HG02642 (cell line): Measurements from ENCODE around the gene STK24.

ENCODE experiments used
- ATAC-seq: cut with Tn5 transposase; IDR thresholded peaks from one replicate; pipeline ENCODE4 v1.9.1; 2021; ENCODE audit warnings: mild to moderate bottlenecking; ENCODE audit not compliant: unreplicated experiment, poor library complexity

The STK24 gene

DNA sequence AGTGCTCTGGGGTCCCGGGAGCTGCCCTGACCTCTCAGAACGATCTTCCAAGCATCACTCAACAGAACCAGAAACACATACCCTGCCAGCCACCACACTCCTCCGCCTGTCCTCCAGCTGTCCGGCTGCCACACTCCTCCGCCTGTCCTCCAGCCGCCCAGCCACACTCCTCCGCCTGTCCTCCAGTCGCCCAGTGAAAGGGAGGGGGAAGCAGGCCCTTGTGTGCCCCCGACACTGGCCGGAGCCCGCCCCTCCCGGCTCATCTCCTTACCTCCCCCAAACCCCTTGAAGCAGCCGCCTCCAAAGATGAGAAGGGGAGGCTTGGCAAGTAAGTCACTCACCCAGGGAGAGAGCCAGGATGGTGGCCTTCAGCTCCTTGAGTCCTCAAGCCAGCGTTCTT is 40.2 kb downstream of the STK24 start:
- no peak for ATAC-seq

DNA sequence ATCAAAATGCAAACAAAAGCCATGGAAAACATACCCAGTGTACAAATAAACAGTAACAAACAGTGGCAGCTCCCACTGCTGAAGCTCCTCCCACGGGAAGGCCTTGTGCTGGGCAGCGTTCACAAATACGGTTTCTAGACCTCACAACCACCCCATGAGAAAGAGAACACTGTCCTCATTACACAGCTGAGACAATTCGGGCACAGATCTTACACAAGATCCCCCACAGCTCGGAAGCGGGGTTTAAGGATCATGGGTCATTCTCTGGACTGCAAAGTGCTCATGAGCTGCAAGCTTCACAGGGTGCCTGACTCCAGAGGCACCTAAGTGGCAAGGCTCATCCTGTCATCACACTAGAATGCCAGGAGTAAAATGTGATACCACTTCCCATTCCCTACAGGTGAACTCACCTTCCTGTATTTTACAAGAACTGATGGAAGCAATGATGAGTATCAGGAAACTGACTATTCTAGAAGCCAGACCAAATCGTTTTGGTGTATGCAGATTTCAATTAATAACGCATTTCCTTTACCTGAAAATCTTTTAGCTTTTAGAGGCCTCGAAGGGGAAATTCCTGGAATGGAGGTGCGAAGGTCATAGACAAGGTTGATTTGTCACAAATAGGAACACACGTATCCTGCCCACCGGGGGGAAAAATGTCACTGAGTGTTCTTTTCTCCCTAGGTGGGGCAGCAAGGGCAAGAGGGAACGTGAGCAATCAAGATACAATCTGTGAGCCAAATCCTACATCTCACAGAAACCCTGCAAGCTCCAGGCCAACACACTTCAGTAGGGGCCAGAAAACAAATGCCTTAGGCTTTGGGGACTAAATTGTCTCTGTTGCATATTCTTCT is 41.2 kb downstream of the STK24 start:
- ATAC-seq, result no peak

DNA sequence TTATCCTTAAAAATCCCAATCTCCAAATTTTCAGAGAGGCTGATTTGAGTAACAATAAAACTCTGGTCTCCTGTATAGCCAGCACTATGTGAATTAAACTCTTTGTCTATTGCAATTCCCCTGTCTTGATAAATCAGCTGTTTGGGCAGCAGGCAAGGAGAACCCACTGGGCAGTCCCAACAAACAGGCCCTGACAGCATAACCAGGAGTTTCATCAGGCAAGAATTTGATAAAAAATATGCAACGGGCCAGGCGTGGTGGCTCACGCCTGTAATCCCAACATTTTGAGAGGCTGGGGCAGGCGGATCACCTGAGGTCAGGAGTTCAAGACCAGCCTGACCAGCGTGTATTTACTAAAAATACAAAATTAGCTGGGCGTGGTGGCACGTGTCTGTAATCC is 42.1 kb downstream of the STK24 start:
- ATAC-seq, result no peak

GRCh38 chr13:98533912-98534311 is 43.0 kb downstream of the STK24 start:
- no peak for ATAC-seq

- no peak for ATAC-seq
Observed at GRCh38 chr13:98532254-98532653, 44.7 kb downstream of the STK24 start.

DNA sequence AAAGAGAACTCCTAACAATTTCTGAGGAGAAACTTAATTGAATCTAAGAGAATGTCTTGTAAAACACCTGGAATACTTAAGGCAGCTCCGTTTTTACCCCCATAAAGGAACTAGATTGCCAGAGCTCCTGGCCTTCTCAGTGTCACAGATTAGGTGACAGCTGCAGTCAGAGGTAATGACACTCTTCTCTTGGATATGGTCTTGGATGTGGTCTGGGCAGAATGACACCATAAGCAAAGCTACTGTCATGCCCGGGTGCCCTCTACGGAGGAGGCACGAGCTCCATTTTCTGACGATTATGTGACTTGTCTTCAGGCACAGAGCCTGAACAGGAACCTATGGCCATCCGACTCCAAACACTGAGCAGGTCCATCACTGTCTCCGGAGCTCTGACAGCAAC is 46.7 kb downstream of the STK24 start:
- ATAC-seq, result no peak

DNA sequence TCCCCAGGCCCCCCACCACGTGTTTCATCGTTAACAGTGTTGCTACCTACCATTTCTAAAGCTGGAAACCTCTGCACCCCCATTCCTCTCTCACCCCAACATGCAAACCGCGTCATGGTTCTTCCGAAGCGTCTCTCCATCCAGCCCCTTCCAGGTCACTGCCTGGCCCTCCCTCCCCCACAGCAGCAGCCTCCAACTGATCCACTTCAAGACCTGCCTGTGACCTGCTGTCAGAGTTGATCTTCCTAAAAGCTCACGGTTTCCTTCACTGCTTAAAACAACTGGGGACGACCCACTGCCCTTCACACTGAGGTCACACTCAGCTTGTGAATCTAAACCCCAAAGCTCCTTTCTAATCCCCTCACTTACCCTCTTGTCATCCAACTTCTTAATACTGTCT is 47.7 kb downstream of the STK24 start:
- no peak for ATAC-seq

DNA sequence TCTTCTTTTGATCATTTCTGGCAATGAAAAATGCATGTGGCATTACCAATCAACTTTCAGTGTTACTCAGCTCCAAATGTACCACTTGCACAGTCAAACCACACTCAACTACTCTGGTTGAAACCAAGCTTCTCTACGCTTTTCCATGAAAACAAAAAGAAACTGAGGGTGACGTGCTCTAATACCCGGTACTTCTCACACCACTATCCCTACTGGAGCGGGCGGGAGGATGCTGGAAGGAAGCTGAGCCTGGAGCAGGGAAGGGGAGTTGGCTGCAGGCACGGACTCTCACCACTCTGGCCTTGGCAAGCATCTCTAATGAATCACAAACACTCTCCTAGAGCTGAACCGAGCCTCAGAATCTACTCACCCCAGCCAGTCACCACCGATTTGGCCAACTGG is 48.2 kb downstream of the STK24 start:
- ATAC-seq, result no peak

- ATAC-seq, result no peak
Observed at GRCh38 chr13:98527526-98527925, 49.4 kb downstream of the STK24 start.

DNA sequence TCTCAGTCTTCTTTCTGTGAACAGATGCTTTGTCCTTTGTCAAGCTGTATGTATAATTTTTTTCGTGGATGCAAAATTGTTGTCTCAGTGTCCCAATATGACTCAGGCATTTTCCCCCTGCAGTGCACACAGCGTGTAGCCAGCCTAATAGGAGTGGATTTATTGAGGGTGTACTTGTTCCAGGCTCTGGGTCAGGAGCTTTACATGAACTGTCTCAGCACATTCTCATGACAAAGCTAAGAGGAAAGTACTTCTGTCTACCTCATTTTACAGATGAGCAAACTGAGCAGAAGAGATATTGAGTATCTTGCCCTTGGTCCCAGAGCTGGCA is 50.8 kb downstream of the STK24 start:
- peak; percentile 33 for ATAC-seq

DNA sequence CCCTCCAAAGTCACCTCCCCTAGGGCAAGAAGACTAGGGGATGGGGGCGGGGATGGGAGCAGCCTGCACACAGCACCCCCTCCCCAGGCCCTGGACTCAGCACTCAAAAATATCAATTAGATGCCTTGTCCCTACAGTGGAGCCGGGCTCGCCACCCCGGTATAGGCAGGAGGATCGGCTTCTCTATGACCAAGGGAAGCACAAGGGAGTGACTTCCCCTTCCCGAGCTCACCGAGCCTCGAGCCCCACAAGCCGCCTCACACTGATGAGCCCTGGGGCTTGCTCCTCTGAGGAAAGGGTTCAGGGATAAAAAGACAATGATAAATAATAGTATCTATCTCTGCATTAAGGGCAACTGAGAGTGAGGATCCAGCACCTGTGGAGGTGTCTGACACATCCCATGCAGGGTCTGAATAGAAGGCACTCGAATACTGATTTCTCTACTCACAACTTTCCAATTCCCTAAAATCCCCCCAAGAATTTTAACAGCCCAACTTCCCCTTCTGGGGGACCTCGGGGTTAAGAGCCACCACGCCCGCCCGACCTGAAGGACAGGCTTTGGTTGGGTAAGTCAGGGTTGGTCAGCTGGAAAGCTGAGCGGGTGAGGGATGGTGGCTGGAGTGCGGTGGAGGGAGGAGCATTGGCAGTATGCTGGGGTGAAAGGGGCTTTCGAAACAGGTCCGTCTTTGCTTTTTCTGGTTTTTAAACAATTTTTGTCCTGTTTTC is 51.3 kb downstream of the STK24 start:
- ATAC-seq, result peak; percentile 26

- ATAC-seq, result no peak
Observed at GRCh38 chr13:98524793-98525192, 52.1 kb downstream of the STK24 start.

- ATAC-seq, result no peak
Observed at GRCh38 chr13:98524391-98524790, 52.5 kb downstream of the STK24 start.

GRCh38 chr13:98523455-98524102 is 53.3 kb downstream of the STK24 start:
- ATAC-seq, result peak; percentile 59

GRCh38 chr13:98522371-98522770 is 54.5 kb downstream of the STK24 start:
- no peak for ATAC-seq

- ATAC-seq, result no peak
Observed at GRCh38 chr13:98521461-98522247, 55.3 kb downstream of the STK24 start.

DNA sequence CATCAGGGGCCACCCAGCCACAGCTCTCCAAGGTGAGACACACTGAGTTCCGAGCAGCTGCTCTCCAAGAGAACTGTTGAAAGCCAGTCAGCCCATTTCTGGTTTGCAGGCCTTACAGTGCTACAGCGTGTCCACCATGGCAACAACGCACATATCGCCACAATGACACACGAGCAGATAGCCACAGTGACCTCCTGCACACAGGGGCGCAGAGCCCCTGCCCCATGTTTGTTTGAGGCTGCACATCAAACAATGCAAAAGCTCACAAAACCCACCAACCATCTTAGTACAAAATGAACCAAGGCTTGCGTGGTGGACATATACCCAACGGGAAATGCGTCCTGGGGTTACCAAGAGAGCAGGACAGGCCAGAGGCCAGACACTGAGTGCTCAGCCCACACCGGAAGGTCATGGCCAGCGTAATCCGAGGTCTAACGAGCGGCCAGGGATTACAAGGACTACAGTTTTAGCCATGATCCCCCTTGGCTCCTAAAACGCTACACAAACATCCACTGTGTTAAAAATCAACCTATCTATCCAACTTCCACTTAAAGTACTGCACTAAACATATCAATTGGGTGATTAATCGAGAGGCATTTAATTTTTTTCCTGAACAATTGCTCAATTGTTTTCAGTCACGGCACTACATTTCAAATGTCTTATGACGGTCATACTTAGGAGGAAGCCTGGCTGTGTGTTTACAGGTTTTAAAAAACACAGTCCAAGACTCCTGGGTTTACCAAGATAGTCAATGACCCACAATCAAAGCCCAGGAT is 56.0 kb downstream of the STK24 start:
- ATAC-seq, result no peak

GRCh38 chr13:98519976-98520375 is 56.9 kb downstream of the STK24 start:
- ATAC-seq, result no peak

DNA sequence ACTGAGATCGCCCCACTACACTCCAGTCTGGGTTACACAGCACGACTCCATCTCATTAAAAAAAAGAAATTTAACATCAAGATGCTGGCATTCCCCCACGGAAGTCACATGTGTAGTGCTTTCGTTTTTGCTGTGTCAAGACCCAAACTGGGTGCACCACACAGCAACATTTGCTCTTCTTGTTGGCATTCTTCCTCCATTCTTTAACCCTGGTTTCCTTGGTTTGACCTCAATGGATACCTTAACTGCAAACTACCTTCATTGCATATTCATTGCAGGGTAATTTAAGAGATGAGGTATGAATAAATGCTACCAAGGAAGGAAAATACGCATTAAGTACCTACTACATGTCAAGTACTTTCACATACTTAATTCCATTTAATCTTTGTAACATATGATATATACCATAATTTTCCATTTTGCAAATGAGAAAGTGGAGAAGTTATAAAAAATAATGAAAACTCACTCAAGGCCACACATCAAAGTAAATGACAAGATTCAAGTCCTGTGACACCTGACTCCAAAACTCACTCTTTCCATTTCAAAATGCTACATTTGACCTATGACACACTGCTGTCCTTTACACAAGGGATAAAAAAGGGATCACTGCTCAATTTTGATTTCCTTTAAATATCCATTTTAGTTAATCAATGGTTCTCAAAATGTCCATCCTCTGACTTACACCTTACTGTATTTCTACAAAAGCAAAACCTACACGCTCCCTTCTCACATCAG is 59.2 kb downstream of the STK24 start:
- ATAC-seq, result peak; percentile 41
